HepG2 (cell line): ENCODE data around the gene ANAPC16. TPM values are rescaled to one million over a fixed set of nuclear protein-coding genes. Genes with fewer than 3 reads are reported as not detected.
A peak's percentile ranks its signal among the peaks of the same experiment; 100 is the strongest.

Source experiments
- CAMTA2 ChIP-seq: sonication (generic); formaldehyde crosslinking; IDR thresholded peaks from 2 replicates; pipeline ENCODE4 v1.4.0; 2020; ENCODE audit warnings: mild to moderate bottlenecking, missing genetic modification reagents, borderline replicate concordance
- CBX5 ChIP-seq: sonication (generic); formaldehyde crosslinking; IDR thresholded peaks from 2 replicates; pipeline ENCODE4 v1.4.0; 2020; ENCODE audit warnings: missing genetic modification reagents, borderline replicate concordance
- ERF ChIP-seq: IDR thresholded peaks from 2 replicates; pipeline ENCODE4 v1.6.1; 2018; ENCODE audit warnings: missing biosample characterization, missing genetic modification reagents
- FLYWCH1 ChIP-seq: sonication (generic); formaldehyde crosslinking; IDR thresholded peaks from 2 replicates; pipeline ENCODE4 v1.8.1; 2023; ENCODE audit warnings: mild to moderate bottlenecking, missing genetic modification reagents
- FOXA3 ChIP-seq: IDR thresholded peaks from 2 replicates; pipeline ENCODE4 v1.6.1; 2016; ENCODE audit warnings: missing genetic modification reagents, missing compliant biosample characterization
- GABPB1 ChIP-seq: IDR thresholded peaks from 2 replicates; pipeline ENCODE4 v1.6.1; 2016; ENCODE audit warnings: mild to moderate bottlenecking, missing genetic modification reagents, moderate library complexity, missing compliant biosample characterization
- GATA4 ChIP-seq: sonication (generic); IDR thresholded peaks from 2 replicates; pipeline ENCODE4 v1.6.1; 2016; ENCODE audit warnings: antibody characterized with exemption, low read depth, borderline replicate concordance
- JARID2 ChIP-seq: sonication (generic); formaldehyde crosslinking; IDR thresholded peaks from 2 replicates; pipeline ENCODE4 v1.8.1; 2023; ENCODE audit warnings: missing genetic modification reagents, inconsistent platforms; ENCODE audit not compliant: insufficient replicate concordance
- PCBP1 ChIP-seq: fragments of 200-400 bp; formaldehyde crosslinking; IDR thresholded peaks from 2 replicates; pipeline ENCODE4 v1.6.1; 2017; ENCODE audit warnings: mild to moderate bottlenecking, low read depth, low read length, borderline replicate concordance
- PHF5A ChIP-seq: IDR thresholded peaks from one replicate; pipeline ENCODE4 v1.6.1; 2018; ENCODE audit warnings: low read depth, missing genetic modification reagents; ENCODE audit not compliant: unreplicated experiment
- PRPF4 ChIP-seq: fragments of 200-400 bp; formaldehyde crosslinking; IDR thresholded peaks from 2 replicates; pipeline ENCODE4 v1.6.1; 2016; ENCODE audit warnings: low read length, low read depth; ENCODE audit not compliant: poor library complexity, severe bottlenecking
- SIX1 ChIP-seq: sonication (generic); formaldehyde crosslinking; IDR thresholded peaks from 2 replicates; pipeline ENCODE4 v1.4.0; 2020; ENCODE audit warnings: missing genetic modification reagents, borderline replicate concordance
- TAF1 ChIP-seq: sonication (generic); formaldehyde crosslinking; IDR thresholded peaks from 2 replicates; pipeline ENCODE4 v1.4.0; 2020; ENCODE audit warnings: missing genetic modification reagents
- ZNF160 ChIP-seq: sonication (generic); formaldehyde crosslinking; IDR thresholded peaks from 2 replicates; pipeline ENCODE4 v1.8.0; 2022; ENCODE audit warnings: mild to moderate bottlenecking, inconsistent platforms, missing genetic modification reagents
- ZNF326 ChIP-seq: sonication (generic); formaldehyde crosslinking; IDR thresholded peaks from 2 replicates; pipeline ENCODE4 v1.4.0; 2020; ENCODE audit warnings: missing genetic modification reagents, borderline replicate concordance
- ZNF720 ChIP-seq: sonication (generic); formaldehyde crosslinking; IDR thresholded peaks from 2 replicates; pipeline ENCODE4 v1.4.0; 2020; ENCODE audit warnings: missing genetic modification reagents
- ZNF776 ChIP-seq: sonication (generic); formaldehyde crosslinking; IDR thresholded peaks from 2 replicates; pipeline ENCODE4 v1.4.0; 2020; ENCODE audit warnings: mild to moderate bottlenecking, missing genetic modification reagents
- ZSCAN25 ChIP-seq: sonication (generic); formaldehyde crosslinking; IDR thresholded peaks from 2 replicates; pipeline ENCODE4 v1.8.0; 2022; ENCODE audit warnings: mild to moderate bottlenecking, missing genetic modification reagents
- ZSCAN31 ChIP-seq: sonication (generic); formaldehyde crosslinking; IDR thresholded peaks from 2 replicates; pipeline ENCODE4 v1.5.0; 2020; ENCODE audit warnings: low read depth, mild to moderate bottlenecking, missing genetic modification reagents
- polyA plus RNA-seq, 8 experiments: library from polyadenylated mRNA; depleted of rRNA in 3 of 8; stranded (reverse) in 7 of 8; unstranded in 1 of 8; fragments of >200 nt; fragmentation: Illumina TruSeq in 4 of 8; extraction: Trizol in 4 of 8; gene quantifications; 2 replicates each; pipeline versions ENCODE4 v1.2.1 to v1.2.3, GENCODE V29; 2011 to 2016; ENCODE audit warnings: low read depth in 4 of 8, missing spikeins in 1 of 8, mixed read lengths in 1 of 8; ENCODE audit not compliant: insufficient read depth in 1 of 8
- total RNA-seq, 5 experiments: library from RNA; depleted of rRNA; stranded (reverse); fragments of >200 nt; fragmentation: Illumina TruSeq; extraction: Trizol; gene quantifications; 2 replicates each; pipeline ENCODE4 v1.2.3, GENCODE V29; 2016; ENCODE audit warnings: low read depth in 1 of 5
- TF ChIP-seq, protein P1 (sequence below): sonication (generic); formaldehyde crosslinking; IDR thresholded peaks from 2 replicates; pipeline ENCODE4 v1.4.0; 2020; ENCODE audit warnings: mild to moderate bottlenecking, missing genetic modification reagents
- TF ChIP-seq, protein P2 (sequence below): sonication (generic); formaldehyde crosslinking; conservative IDR thresholded peaks from 2 replicates; pipeline ENCODE4 v1.8.0; 2022; ENCODE audit warnings: mild to moderate bottlenecking, moderate library complexity, missing genetic modification reagents
- TF ChIP-seq, protein P3 (sequence below): IDR thresholded peaks from 2 replicates; pipeline ENCODE4 v1.6.1; 2016; ENCODE audit warnings: mild to moderate bottlenecking, missing biosample characterization, missing genetic modification reagents
- TF ChIP-seq, protein P4 (sequence below): sonication (generic); formaldehyde crosslinking; IDR thresholded peaks from 2 replicates; pipeline ENCODE4 v1.4.0; 2020; ENCODE audit warnings: missing genetic modification reagents, mild to moderate bottlenecking, borderline replicate concordance

Gene ANAPC16
- total and polyA plus RNA-seq, 2 of the 13 experiments (the other 11 are each of a cell fraction or from before 2014, with no cell fraction given), result 74.8 to 89.4 TPM

DNA sequence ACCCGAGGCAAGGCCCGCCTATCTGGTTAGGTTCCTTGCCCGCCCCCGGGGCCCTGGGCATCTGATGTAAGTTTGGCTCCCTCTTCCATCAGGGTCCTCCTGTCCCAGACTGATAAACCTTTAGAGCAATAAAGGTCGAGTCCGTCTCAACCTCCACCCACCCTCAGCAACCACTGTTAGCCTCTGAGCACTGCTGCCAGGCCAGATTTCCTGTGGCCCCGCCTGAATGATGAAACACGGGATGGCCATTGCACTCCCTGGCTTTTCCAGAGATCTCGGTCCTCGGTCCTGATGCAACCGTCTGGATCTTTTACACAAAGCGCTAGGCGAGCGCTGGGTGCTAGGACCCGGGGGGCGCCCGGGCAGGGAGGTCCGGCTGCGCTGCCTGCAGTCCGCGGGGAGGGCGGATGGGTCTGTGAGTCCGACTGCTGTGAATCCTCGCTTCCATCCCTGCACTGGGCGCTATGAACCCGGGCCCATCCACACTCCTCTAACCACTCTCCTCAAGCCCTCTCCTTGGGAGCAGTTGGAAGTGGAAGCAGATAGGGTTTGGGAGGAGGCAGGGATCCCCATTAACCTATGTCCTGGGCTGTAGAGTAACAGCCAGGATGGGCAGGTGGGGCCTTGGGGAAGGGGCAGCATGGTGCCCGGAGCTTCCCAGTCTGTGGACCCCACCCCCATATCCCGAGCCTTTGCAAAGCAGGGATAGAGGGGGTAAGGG lies 57.0 kb downstream of the ANAPC16 start (continued):
- TF ChIP-seq FOXA3 (CRISPR knock-in tag), result peak; percentile 73
- TF ChIP-seq ZSCAN31 (CRISPR knock-in tag), result no peak
- TF ChIP-seq, protein P1, sequence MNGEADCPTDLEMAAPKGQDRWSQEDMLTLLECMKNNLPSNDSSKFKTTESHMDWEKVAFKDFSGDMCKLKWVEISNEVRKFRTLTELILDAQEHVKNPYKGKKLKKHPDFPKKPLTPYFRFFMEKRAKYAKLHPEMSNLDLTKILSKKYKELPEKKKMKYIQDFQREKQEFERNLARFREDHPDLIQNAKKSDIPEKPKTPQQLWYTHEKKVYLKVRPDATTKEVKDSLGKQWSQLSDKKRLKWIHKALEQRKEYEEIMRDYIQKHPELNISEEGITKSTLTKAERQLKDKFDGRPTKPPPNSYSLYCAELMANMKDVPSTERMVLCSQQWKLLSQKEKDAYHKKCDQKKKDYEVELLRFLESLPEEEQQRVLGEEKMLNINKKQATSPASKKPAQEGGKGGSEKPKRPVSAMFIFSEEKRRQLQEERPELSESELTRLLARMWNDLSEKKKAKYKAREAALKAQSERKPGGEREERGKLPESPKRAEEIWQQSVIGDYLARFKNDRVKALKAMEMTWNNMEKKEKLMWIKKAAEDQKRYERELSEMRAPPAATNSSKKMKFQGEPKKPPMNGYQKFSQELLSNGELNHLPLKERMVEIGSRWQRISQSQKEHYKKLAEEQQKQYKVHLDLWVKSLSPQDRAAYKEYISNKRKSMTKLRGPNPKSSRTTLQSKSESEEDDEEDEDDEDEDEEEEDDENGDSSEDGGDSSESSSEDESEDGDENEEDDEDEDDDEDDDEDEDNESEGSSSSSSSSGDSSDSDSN, result peak; percentile 84
- TF ChIP-seq, protein P2, sequence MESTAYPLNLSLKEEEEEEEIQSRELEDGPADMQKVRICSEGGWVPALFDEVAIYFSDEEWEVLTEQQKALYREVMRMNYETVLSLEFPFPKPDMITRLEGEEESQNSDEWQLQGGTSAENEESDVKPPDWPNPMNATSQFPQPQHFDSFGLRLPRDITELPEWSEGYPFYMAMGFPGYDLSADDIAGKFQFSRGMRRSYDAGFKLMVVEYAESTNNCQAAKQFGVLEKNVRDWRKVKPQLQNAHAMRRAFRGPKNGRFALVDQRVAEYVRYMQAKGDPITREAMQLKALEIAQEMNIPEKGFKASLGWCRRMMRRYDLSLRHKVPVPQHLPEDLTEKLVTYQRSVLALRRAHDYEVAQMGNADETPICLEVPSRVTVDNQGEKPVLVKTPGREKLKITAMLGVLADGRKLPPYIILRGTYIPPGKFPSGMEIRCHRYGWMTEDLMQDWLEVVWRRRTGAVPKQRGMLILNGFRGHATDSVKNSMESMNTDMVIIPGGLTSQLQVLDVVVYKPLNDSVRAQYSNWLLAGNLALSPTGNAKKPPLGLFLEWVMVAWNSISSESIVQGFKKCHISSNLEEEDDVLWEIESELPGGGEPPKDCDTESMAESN, result peak; percentile 96
- TF ChIP-seq ERF, result peak; percentile 86
- TF ChIP-seq JARID2 (CRISPR knock-in tag), result no peak
- no peak; the same call in 1 of the 2 replicates for TF ChIP-seq ZNF160 (CRISPR knock-in tag)
- TF ChIP-seq PCBP1, result 0 out of 2 replicates have a peak, but pooled peaks have one; percentile 78
- no peak for TF ChIP-seq PHF5A (CRISPR knock-in tag)
- TF ChIP-seq ZNF776 (CRISPR knock-in tag), result peak; percentile 54; the same call in 1 of the 2 replicates
- TF ChIP-seq CBX5 (CRISPR knock-in tag), result peak; percentile 97
- TF ChIP-seq, protein P3, sequence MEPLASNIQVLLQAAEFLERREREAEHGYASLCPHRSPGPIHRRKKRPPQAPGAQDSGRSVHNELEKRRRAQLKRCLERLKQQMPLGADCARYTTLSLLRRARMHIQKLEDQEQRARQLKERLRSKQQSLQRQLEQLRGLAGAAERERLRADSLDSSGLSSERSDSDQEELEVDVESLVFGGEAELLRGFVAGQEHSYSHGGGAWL, result peak; percentile 49; the same call in 1 of the 2 replicates
- TF ChIP-seq ZNF720 (CRISPR knock-in tag), result no peak
- TF ChIP-seq ZSCAN25 (CRISPR knock-in tag), result peak; percentile 83; the same call in 1 of the 2 replicates
- TF ChIP-seq ZNF326 (CRISPR knock-in tag), result no peak
- TF ChIP-seq, protein P4, sequence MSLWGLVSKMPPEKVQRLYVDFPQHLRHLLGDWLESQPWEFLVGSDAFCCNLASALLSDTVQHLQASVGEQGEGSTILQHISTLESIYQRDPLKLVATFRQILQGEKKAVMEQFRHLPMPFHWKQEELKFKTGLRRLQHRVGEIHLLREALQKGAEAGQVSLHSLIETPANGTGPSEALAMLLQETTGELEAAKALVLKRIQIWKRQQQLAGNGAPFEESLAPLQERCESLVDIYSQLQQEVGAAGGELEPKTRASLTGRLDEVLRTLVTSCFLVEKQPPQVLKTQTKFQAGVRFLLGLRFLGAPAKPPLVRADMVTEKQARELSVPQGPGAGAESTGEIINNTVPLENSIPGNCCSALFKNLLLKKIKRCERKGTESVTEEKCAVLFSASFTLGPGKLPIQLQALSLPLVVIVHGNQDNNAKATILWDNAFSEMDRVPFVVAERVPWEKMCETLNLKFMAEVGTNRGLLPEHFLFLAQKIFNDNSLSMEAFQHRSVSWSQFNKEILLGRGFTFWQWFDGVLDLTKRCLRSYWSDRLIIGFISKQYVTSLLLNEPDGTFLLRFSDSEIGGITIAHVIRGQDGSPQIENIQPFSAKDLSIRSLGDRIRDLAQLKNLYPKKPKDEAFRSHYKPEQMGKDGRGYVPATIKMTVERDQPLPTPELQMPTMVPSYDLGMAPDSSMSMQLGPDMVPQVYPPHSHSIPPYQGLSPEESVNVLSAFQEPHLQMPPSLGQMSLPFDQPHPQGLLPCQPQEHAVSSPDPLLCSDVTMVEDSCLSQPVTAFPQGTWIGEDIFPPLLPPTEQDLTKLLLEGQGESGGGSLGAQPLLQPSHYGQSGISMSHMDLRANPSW (CRISPR knock-in tag), result no peak; the same call in none of the 2 replicates
- peak; percentile 83 for TF ChIP-seq GABPB1 (CRISPR knock-in tag)
- no peak for TF ChIP-seq FLYWCH1 (CRISPR knock-in tag)
- TF ChIP-seq CAMTA2 (CRISPR knock-in tag), result no peak
- TF ChIP-seq SIX1 (CRISPR knock-in tag), result no peak; the same call in 1 of the 2 replicates
- TF ChIP-seq GATA4, result no peak; the same call in 1 of the 2 replicates
- TF ChIP-seq PRPF4, result no peak
- peak; percentile 74 for TF ChIP-seq TAF1 (CRISPR knock-in tag)
